ENCODE data around the gene EVPL. TPM values are rescaled to one million over a fixed set of nuclear protein-coding genes. Genes with fewer than 3 reads are reported as not detected.
A peak's percentile ranks its signal among the peaks of the same experiment; 100 is the strongest.

The EVPL gene
- total and polyA plus RNA-seq, 2 of the 13 experiments (the other 11 are each of a cell fraction or from before 2014, with no cell fraction given): 2.1 to 8.2 TPM

DNA sequence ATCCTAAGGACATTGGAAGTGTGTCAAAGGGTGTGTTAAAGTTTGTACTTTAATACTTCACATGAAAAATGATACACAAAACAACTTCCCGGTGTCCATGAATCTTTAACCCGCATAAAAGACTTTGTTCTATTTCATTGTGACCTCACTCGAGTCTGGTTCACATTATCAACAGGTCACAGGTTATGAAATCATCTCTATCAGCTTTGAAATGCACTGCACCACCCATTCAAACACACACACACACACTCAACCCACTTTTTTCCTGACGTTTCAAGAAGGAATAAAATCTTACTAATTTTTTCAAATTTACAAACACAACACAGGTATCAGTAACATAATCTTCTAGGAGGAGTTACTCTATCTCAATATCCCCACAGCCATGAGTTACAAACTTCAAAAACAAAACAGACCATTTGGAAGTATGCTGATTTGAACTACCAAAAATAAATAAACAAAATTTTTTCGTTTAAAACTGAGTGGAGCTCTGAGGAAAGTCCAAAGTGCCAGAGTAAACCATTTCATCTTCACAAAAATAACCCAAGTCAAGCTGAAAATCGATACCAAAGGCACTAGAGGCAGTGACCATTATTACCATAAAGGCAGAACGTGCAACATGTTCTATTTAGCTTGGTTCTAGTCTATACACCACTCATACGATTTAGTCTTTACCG lies 50.8 kb downstream of the EVPL start (continued):
- TF ChIP-seq, protein P1, sequence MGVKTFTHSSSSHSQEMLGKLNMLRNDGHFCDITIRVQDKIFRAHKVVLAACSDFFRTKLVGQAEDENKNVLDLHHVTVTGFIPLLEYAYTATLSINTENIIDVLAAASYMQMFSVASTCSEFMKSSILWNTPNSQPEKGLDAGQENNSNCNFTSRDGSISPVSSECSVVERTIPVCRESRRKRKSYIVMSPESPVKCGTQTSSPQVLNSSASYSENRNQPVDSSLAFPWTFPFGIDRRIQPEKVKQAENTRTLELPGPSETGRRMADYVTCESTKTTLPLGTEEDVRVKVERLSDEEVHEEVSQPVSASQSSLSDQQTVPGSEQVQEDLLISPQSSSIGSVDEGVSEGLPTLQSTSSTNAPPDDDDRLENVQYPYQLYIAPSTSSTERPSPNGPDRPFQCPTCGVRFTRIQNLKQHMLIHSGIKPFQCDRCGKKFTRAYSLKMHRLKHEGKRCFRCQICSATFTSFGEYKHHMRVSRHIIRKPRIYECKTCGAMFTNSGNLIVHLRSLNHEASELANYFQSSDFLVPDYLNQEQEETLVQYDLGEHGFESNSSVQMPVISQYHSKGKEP (CRISPR knock-in tag; IDR thresholded peaks at IDR 0.05): no peak
- TF ChIP-seq GZF1 (CRISPR knock-in tag; IDR thresholded peaks at IDR 0.05) (no peak), HNF4A (CRISPR knock-in tag; IDR thresholded peaks at IDR 0.05) (peak; percentile 79), CEBPG (CRISPR knock-in tag; IDR thresholded peaks at IDR 0.05) (peak; percentile 81), ZNF713 (CRISPR knock-in tag; IDR thresholded peaks at IDR 0.05) (no peak), SETDB1 (CRISPR knock-in tag; IDR thresholded peaks at IDR 0.05; ENCODE audit: borderline replicate concordance) (no peak), ATF1 (CRISPR knock-in tag; IDR thresholded peaks at IDR 0.05) (peak; percentile 53), ARHGAP35 (CRISPR knock-in tag; IDR thresholded peaks at IDR 0.05; ENCODE audit: borderline replicate concordance) (no peak), SNRNP70 (IDR thresholded peaks at IDR 0.05; ENCODE audit: low read depth, low read length) (no peak), SRY (CRISPR knock-in tag; IDR thresholded peaks at IDR 0.05) (no peak)
- TF ChIP-seq, protein P2, sequence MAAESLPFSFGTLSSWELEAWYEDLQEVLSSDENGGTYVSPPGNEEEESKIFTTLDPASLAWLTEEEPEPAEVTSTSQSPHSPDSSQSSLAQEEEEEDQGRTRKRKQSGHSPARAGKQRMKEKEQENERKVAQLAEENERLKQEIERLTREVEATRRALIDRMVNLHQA (CRISPR knock-in tag; IDR thresholded peaks at IDR 0.05): no peak
- TF ChIP-seq, protein P3, sequence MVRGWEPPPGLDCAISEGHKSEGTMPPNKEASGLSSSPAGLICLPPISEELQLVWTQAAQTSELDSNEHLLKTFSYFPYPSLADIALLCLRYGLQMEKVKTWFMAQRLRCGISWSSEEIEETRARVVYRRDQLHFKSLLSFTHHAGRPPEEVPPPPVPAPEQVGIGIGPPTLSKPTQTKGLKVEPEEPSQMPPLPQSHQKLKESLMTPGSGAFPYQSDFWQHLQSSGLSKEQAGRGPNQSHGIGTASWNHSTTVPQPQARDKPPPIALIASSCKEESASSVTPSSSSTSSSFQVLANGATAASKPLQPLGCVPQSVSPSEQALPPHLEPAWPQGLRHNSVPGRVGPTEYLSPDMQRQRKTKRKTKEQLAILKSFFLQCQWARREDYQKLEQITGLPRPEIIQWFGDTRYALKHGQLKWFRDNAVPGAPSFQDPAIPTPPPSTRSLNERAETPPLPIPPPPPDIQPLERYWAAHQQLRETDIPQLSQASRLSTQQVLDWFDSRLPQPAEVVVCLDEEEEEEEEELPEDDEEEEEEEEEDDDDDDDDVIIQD (CRISPR knock-in tag; IDR thresholded peaks at IDR 0.05; ENCODE audit: low read depth): 0 out of 2 replicates have a peak, but pooled peaks have one; percentile 6
- TF ChIP-seq, protein P4, sequence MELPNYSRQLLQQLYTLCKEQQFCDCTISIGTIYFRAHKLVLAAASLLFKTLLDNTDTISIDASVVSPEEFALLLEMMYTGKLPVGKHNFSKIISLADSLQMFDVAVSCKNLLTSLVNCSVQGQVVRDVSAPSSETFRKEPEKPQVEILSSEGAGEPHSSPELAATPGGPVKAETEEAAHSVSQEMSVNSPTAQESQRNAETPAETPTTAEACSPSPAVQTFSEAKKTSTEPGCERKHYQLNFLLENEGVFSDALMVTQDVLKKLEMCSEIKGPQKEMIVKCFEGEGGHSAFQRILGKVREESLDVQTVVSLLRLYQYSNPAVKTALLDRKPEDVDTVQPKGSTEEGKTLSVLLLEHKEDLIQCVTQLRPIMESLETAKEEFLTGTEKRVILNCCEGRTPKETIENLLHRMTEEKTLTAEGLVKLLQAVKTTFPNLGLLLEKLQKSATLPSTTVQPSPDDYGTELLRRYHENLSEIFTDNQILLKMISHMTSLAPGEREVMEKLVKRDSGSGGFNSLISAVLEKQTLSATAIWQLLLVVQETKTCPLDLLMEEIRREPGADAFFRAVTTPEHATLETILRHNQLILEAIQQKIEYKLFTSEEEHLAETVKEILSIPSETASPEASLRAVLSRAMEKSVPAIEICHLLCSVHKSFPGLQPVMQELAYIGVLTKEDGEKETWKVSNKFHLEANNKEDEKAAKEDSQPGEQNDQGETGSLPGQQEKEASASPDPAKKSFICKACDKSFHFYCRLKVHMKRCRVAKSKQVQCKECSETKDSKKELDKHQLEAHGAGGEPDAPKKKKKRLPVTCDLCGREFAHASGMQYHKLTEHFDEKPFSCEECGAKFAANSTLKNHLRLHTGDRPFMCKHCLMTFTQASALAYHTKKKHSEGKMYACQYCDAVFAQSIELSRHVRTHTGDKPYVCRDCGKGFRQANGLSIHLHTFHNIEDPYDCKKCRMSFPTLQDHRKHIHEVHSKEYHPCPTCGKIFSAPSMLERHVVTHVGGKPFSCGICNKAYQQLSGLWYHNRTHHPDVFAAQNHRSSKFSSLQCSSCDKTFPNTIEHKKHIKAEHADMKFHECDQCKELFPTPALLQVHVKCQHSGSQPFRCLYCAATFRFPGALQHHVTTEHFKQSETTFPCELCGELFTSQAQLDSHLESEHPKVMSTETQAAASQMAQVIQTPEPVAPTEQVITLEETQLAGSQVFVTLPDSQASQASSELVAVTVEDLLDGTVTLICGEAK (IDR thresholded peaks at IDR 0.05): no peak
- TF ChIP-seq, protein P4 (CRISPR knock-in tag; IDR thresholded peaks at IDR 0.05): no peak; the same call in 1 of the 2 replicates
- TF ChIP-seq, protein P5, sequence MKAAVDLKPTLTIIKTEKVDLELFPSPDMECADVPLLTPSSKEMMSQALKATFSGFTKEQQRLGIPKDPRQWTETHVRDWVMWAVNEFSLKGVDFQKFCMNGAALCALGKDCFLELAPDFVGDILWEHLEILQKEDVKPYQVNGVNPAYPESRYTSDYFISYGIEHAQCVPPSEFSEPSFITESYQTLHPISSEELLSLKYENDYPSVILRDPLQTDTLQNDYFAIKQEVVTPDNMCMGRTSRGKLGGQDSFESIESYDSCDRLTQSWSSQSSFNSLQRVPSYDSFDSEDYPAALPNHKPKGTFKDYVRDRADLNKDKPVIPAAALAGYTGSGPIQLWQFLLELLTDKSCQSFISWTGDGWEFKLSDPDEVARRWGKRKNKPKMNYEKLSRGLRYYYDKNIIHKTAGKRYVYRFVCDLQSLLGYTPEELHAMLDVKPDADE (CRISPR knock-in tag; IDR thresholded peaks at IDR 0.05): no peak

Measured in HepG2 (cell line).